Spleen (tissue), 11 donors: ENCODE data around the gene DNM1. TPM values are rescaled to one million over a fixed set of nuclear protein-coding genes. Genes with fewer than 3 reads are reported as not detected.

Source experiments
- DNase-seq: peaks from one replicate; pipeline ENCODE4 v3.0.0-alpha.2; 2020
- H3K27ac ChIP-seq, 8 donors: fragments of 200-600 bp; sonication (generic) in 7 of 8; 1 replicate in 4 of 8; 2 replicates in 4 of 8; pipeline versions ENCODE4 v1.5.0 to v1.8.0; 2016 to 2021; ENCODE audit warnings: inconsistent platforms in 4 of 8, mild to moderate bottlenecking in 4 of 8, moderate library complexity in 1 of 8
- H3K27me3 ChIP-seq, 7 donors: fragments of 200-600 bp; sonication (generic) in 6 of 7; replicated peaks in 1 of 7; 1 replicate in 4 of 7; 2 replicates in 3 of 7; pipeline versions ENCODE4 v1.5.0 to v1.8.0; 2016 to 2021; ENCODE audit warnings: inconsistent platforms in 3 of 7, mild to moderate bottlenecking in 1 of 7
- H3K36me3 ChIP-seq, 6 donors: fragments of 200-600 bp; sonication (generic) in 5 of 6; 1 replicate in 4 of 6; 2 replicates in 2 of 6; pipeline versions ENCODE4 v1.5.0 to v1.8.0; 2016 to 2021; ENCODE audit warnings: inconsistent platforms in 2 of 6
- H3K4me1 ChIP-seq, 6 donors: fragments of 200-600 bp; sonication (generic) in 5 of 6; 1 replicate in 3 of 6; 2 replicates in 3 of 6; pipeline versions ENCODE4 v1.5.0 to v1.8.0; 2016 to 2021; ENCODE audit warnings: inconsistent platforms in 3 of 6
- H3K4me3 ChIP-seq, 8 donors: fragments of 200-600 bp; sonication (generic) in 7 of 8; 1 replicate in 4 of 8; 2 replicates in 4 of 8; pipeline versions ENCODE4 v1.5.0 to v1.8.0; 2016 to 2021; ENCODE audit warnings: inconsistent platforms in 4 of 8, mild to moderate bottlenecking in 4 of 8, moderate library complexity in 2 of 8
- H3K9me3 ChIP-seq, 8 donors: fragments of 200-600 bp; sonication (generic) in 7 of 8; 1 replicate in 4 of 8; 2 replicates in 4 of 8; pipeline versions ENCODE4 v1.5.0 to v1.8.0; 2016 to 2021; ENCODE audit warnings: inconsistent platforms in 4 of 8
- CTCF ChIP-seq, 11 experiments: fragments of 200-600 bp in 7 of 11; fragments of 450-650 bp in 4 of 11; sonication (generic) in 4 of 11; IDR thresholded peaks in 8 of 11; conservative IDR thresholded peaks in 3 of 11; 1 replicate in 7 of 11; 2 replicates in 4 of 11; pipeline versions ENCODE4 v1.4.0 to v1.8.0; 2016 to 2021; ENCODE audit warnings: antibody characterized with exemption in 11 of 11, inconsistent platforms in 4 of 11, mild to moderate bottlenecking in 1 of 11
- POLR2A ChIP-seq, 3 donors: fragments of 450-650 bp; IDR thresholded peaks; one replicate each; pipeline ENCODE4 v1.5.1; 2017; ENCODE audit warnings: antibody characterized with exemption in 3 of 3, mild to moderate bottlenecking in 1 of 3
- POLR2AphosphoS5 ChIP-seq, 3 donors: sonication (generic); formaldehyde crosslinking; IDR thresholded peaks; one replicate each; pipeline ENCODE4 v1.5.1; 2017; ENCODE audit warnings: antibody characterized with exemption in 3 of 3
- WGBS, 5 donors: extraction: QIAGEN DNeasy Blood & Tissue Kit in 3 of 5; methylation state at CpG; one replicate each; pipeline versions ENCODE4 v1.1.5 to v1.1.7; 2013 to 2018; 5-methylcytosine and 5-hydroxymethylcytosine counted together
- intact Hi-C: fragments of 100-400 bp; cut with DNase I; formaldehyde crosslinking; loops from one replicate; pipeline ENCODE4 v1.15.0; 2023; ENCODE audit warnings: low total_unique reads
- polyA plus RNA-seq, 3 donors: library from polyadenylated mRNA; stranded (reverse); fragments of 200-250 nt; gene quantifications; one replicate each; pipeline ENCODE4 v1.2.1, GENCODE V29; 2013
- total RNA-seq, 7 donors: library from RNA; depleted of rRNA in 3 of 7; stranded (reverse); fragments of >200 nt in 3 of 7; fragmentation: NEBNext Ultra II Directional in 4 of 7; extraction: Animal tissue kit (Norgen Biotek cat#: 25700) in 4 of 7; gene quantifications; one replicate each; pipeline versions ENCODE4 v1.1.0 to v1.2.1, GENCODE V29; 2016 to 2021
- donor health status: healthy with polysubstance abuse.
- donor health status: DM: no; HTN: no; CAD: no; lungs with moderate emphysema.
- donor health status: DM: no; HTN: no; CAD: no.
- donor health status: Bipolar disorder and iron deficiency.
- donor health status: healthy.
- donor health status: DM: no; HTN: no; CAD: no.
- donor health status: DM: yes; HTN: yes; CAD: no.

The DNM1 gene
- total and polyA plus RNA-seq, 10 donors = 0.42 to 3.6 (median 1.6) TPM

DNA sequence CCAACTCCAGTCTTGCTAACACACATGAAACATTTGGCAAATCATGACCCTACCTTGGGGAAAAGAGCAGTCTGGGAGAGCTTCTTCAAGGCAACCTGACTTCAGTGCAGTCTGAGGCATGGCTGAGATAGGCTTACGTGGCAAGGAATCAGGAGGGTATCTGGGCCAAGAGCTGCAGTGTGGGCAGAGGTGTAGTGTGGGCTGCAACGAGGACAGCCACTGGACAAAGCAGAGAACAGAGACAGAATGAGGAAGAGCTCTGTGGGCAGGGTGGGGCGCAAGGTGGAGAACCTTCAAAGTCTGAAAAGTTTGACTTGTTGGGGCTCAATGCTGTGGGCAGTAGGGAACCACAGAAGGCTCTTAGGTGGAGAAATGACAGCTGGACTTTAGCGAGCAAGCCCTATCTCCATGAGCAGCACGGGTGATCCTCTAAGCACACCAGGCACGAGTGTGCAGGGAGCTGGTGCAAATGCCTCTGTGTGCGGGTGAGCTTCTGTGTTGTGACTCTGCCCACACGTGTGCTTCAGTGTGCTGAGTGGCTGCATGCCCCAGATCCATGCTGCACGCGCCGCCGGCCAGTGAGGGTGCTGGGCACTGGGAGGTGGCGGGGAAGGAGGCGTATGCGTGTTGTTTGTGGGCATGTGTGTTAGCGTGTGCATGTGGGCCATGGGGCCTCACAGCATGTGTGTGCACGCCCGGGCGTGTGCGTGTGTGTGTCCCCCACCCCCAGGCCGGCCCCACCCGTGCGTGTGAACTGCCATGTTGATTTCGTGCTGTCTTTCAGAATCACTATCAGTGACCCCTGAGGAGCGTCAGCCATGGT, 49.3 kb downstream of the DNM1 start:
- DNase-seq = no peak
- H3K27ac ChIP-seq = no peak overlapping the region
- TF ChIP-seq POLR2A (IDR thresholded peaks at IDR 0.05) (no peak), CTCF (IDR thresholded peaks at IDR 0.05 in 8 of 11, conservative IDR thresholded peaks at IDR 0.05 in 3 of 11) (no peak), POLR2AphosphoS5 (IDR thresholded peaks at IDR 0.05) (no peak)
- H3K4me1 ChIP-seq = peaks cover 6 to 26% (median 21%) of the 10 kb centered on the region in 6 donors
- peaks cover 0 to 20% (median 0%) of the 10 kb centered on the region in 7 donors for H3K27me3 ChIP-seq
- WGBS, 5 donors = 87 to 95% (median 91%) methylated on average over 11 to 25 of the region's 25 CpGs
- peaks cover 0 to 21% (median 10%) of the 10 kb centered on the region in 6 donors for H3K36me3 ChIP-seq
- no peak overlapping the region for H3K4me3 ChIP-seq
- intact Hi-C loops = no loop called here
- H3K9me3 ChIP-seq = no peaks in the 10 kb centered on the region

GRCh38 chr9:128253140-128253990, 50.2 kb downstream of the DNM1 start:
- Histone ChIP-seq H3K27ac (no peak overlapping the region), H3K27me3 (peaks cover 0 to 20% (median 0%) of the 10 kb centered on the region in 7 donors), H3K9me3 (no peaks in the 10 kb centered on the region), H3K4me1 (peaks cover 6 to 26% (median 21%) of the 10 kb centered on the region in 6 donors), H3K4me3 (no peak overlapping the region), H3K36me3 (peaks cover 0 to 30% (median 18%) of the 10 kb centered on the region in 6 donors)
- intact Hi-C loops = no loop called here
- no peak for DNase-seq
- 83 to 90% (median 86%) methylated on average over 23 to 31 of the region's 31 CpGs for WGBS, 5 donors
- TF ChIP-seq POLR2AphosphoS5 (IDR thresholded peaks at IDR 0.05) (no peak), POLR2A (IDR thresholded peaks at IDR 0.05) (no peak), CTCF (IDR thresholded peaks at IDR 0.05 in 8 of 11, conservative IDR thresholded peaks at IDR 0.05 in 3 of 11) (no peak)

GRCh38 chr9:128253991-128254346, 50.8 kb downstream of the DNM1 start:
- whole genome bisulfite sequencing, 5 donors = 87 to 93% (median 93%) methylated on average over 7 of the region's 7 CpGs
- TF ChIP-seq POLR2A (IDR thresholded peaks at IDR 0.05) (no peak), POLR2AphosphoS5 (IDR thresholded peaks at IDR 0.05) (no peak), CTCF (IDR thresholded peaks at IDR 0.05 in 8 of 11, conservative IDR thresholded peaks at IDR 0.05 in 3 of 11) (no peak)
- no peak overlapping the region for H3K27ac ChIP-seq
- no peak overlapping the region for H3K4me3 ChIP-seq
- no peak for DNase-seq
- peaks cover 0 to 20% (median 0%) of the 10 kb centered on the region in 7 donors for H3K27me3 ChIP-seq
- H3K36me3 ChIP-seq = peaks cover 2 to 36% (median 24%) of the 10 kb centered on the region in 6 donors
- peaks cover 6 to 26% (median 21%) of the 10 kb centered on the region in 6 donors for H3K4me1 ChIP-seq
- H3K9me3 ChIP-seq = no peaks in the 10 kb centered on the region
- intact Hi-C loops = no loop called here
